SK-N-MC (cell line): ENCODE data around the gene TENT5C.

Experiments used
- EZH2 ChIP-seq: fragments of 200-600 bp; sonication (generic); IDR thresholded peaks from one replicate; pipeline ENCODE4 v1.6.1; 2017; ENCODE audit warnings: antibody characterized with exemption
- FOXP2 ChIP-seq: optimal IDR thresholded peaks from 2 replicates; pipeline ENCODE3; 2011; ENCODE audit warnings: mild to moderate bottlenecking, moderate library complexity; ENCODE audit not compliant: insufficient read depth; ENCODE audit errors: extremely low read length, control extremely low read depth
- POLR2AphosphoS5 ChIP-seq: IDR thresholded peaks from 2 replicates; pipeline ENCODE4 v1.6.1; 2012; ENCODE audit warnings: mild to moderate bottlenecking, low read depth, low read length, borderline replicate concordance

DNA sequence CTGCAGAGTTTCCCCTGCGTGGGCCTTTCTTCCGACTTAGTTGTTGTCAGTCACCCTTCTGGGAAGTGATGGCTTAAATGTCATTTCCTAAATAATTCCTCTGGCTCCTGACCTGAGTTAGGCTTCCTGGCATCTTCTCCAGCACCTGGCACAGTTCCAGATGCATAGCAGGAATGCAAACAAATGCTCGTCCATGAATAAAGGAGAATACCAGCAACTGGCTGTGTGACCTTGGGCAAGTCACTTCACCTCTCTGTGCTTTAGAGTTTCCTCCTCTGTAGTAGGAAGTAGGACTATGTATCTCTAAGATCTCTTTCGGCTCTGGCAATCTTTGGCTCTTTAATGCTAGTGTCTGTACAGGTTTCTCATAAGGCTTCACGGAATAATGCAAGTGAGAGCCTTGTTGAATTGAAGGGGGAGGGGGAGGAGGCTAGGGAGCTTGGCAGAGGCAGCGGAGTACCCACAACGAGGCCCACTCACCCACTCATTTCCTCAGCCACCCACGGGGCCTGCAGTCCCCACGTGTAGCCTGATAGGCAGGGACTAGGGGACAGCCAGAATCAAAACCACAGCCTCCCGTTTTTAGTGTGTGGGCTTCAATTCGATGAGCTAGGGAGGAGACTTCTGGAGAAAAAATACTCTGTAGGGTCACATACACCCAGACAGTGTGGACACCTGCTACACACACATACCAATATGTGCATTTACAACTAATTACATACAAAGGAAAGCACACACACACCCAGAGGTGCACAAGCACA, 48.1 kb downstream of the TENT5C start:
- TF ChIP-seq EZH2 (no peak), POLR2AphosphoS5 (no peak), FOXP2 (no peak)
